NCI-H2081 treated with DMSO at 0.1 percent for 48 hours (cell line): ENCODE results near the gene TEX53.

Experiments used
- DNase-seq: peaks from one replicate; lab custom pipeline; 2025; lab: John Stamatoyannopoulos, UW

Gene TEX53

GRCh38 chr9:114657705-114658104 lies at the start of gene TEX53:
Gene TEX53 (minus strand): TSS chr9:114657805. CDS start chr9:114657774, 31 bp downstream.
- no peak for DNase-seq

- DNase-seq = no peak
These were observed 49.1 kb upstream of the TEX53 start for GRCh38 chr9:114706711-114707110.

GRCh38 chr9:114701988-114702387 lies 44.4 kb upstream of the TEX53 start:
- DNase-seq = no peak

GRCh38 chr9:114697951-114698351 lies 40.3 kb upstream of the TEX53 start:
- DNase-seq = no peak

GRCh38 chr9:114696814-114697544 lies 39.4 kb upstream of the TEX53 start:
- no peak for DNase-seq

- no peak for DNase-seq
These were observed 38.3 kb upstream of the TEX53 start for GRCh38 chr9:114695948-114696347.

GRCh38 chr9:114694719-114695269 lies 37.2 kb upstream of the TEX53 start:
- no peak for DNase-seq

GRCh38 chr9:114694146-114694545 lies 36.5 kb upstream of the TEX53 start:
- DNase-seq = no peak

GRCh38 chr9:114693248-114693855 lies 35.7 kb upstream of the TEX53 start:
- no peak for DNase-seq

- DNase-seq = no peak
These were observed 34.3 kb upstream of the TEX53 start for GRCh38 chr9:114691956-114692295.

GRCh38 chr9:114691046-114691955 lies 33.7 kb upstream of the TEX53 start:
- DNase-seq = no peak

- no peak for DNase-seq
These were observed 32.7 kb upstream of the TEX53 start for GRCh38 chr9:114690308-114690707.

- DNase-seq = no peak
These were observed 32.2 kb upstream of the TEX53 start for GRCh38 chr9:114689813-114690212.

- DNase-seq = no peak
These were observed 31.5 kb upstream of the TEX53 start for GRCh38 chr9:114688909-114689610.

GRCh38 chr9:114688379-114688778 lies 30.8 kb upstream of the TEX53 start:
- no peak for DNase-seq

- no peak for DNase-seq
These were observed 29.4 kb upstream of the TEX53 start for GRCh38 chr9:114687034-114687433.

- no peak for DNase-seq
These were observed 28.3 kb upstream of the TEX53 start for GRCh38 chr9:114685951-114686350.

- no peak for DNase-seq
These were observed 26.4 kb upstream of the TEX53 start for GRCh38 chr9:114684036-114684435.

GRCh38 chr9:114682846-114683245 lies 25.2 kb upstream of the TEX53 start:
- no peak for DNase-seq

- no peak for DNase-seq
These were observed 24.2 kb upstream of the TEX53 start, which contains the start of gene TEX48 for GRCh38 chr9:114681594-114682332. Gene TEX48 (minus strand): TSS chr9:114682192. CDS start chr9:114671723, 10,469 bp downstream.
